HG03064 (cell line): ENCODE measurements around the gene ZNF433.
"Not testable (repeated sequence)": the region's sequence is repeated elsewhere in the genome, so short reads cannot be mapped to it uniquely, and the experiment has no call there.

ENCODE experiments used
- ATAC-seq: cut with Tn5 transposase; IDR thresholded peaks from one replicate; pipeline ENCODE4 v1.9.1; 2021; ENCODE audit warnings: low read depth; ENCODE audit not compliant: unreplicated experiment

ZNF433 gene

GRCh38 chr19:12035220-12036172, at the start of gene ZNF433:
TSS of gene ZNF433 (minus strand) at chr19:12035679. CDS start at chr19:12035539, 140 bp downstream.
- ATAC-seq: no peak

GRCh38 chr19:12083336-12083735, 47.9 kb upstream of the ZNF433 start:
- not testable (repeated sequence) for ATAC-seq

- ATAC-seq: no peak
Observed at GRCh38 chr19:12077375-12077774, 41.9 kb upstream of the ZNF433 start.

GRCh38 chr19:12076331-12076730, 40.9 kb upstream of the ZNF433 start:
- not testable (repeated sequence) for ATAC-seq

GRCh38 chr19:12075538-12076139, 40.2 kb upstream of the ZNF433 start:
- ATAC-seq: no peak

GRCh38 chr19:12064590-12065538, 29.4 kb upstream of the ZNF433 start, which contains the start of gene ZNF844:
TSS of gene ZNF844 (plus strand) at chr19:12064731. CDS start at chr19:12064874, 143 bp downstream.
- no peak for ATAC-seq

GRCh38 chr19:12055784-12056183, 20.3 kb upstream of the ZNF433 start:
- ATAC-seq: no peak

GRCh38 chr19:12052497-12053169, 17.2 kb upstream of the ZNF433 start, which contains the start of gene ZNF878:
TSS of gene ZNF878 (minus strand) at chr19:12052961. CDS start at chr19:12052801, 160 bp downstream.
- no peak for ATAC-seq

- ATAC-seq: no peak
Observed at GRCh38 chr19:12052091-12052496, 16.6 kb upstream of the ZNF433 start.

GRCh38 chr19:12047868-12048267, 12.4 kb upstream of the ZNF433 start:
- ATAC-seq: no peak

- no peak for ATAC-seq
Observed at GRCh38 chr19:12043752-12044422, 8.4 kb upstream of the ZNF433 start.

- no peak for ATAC-seq
Observed at GRCh38 chr19:12042893-12043292, 7.4 kb upstream of the ZNF433 start.

GRCh38 chr19:12034620-12035019, 859 bp downstream of the ZNF433 start:
- ATAC-seq: no peak

- no peak for ATAC-seq
Observed at GRCh38 chr19:12034198-12034597, 1.3 kb downstream of the ZNF433 start.

GRCh38 chr19:12015753-12016116, 19.7 kb downstream of the ZNF433 start:
- ATAC-seq: no peak

- ATAC-seq: no peak
Observed at GRCh38 chr19:12015015-12015752, 20.3 kb downstream of the ZNF433 start.

GRCh38 chr19:12000152-12000981, 35.1 kb downstream of the ZNF433 start:
- ATAC-seq: no peak

GRCh38 chr19:11995174-11995573, 40.3 kb downstream of the ZNF433 start:
- no peak for ATAC-seq
